Nephron (organoid): ENCODE data around the gene OSBPL1A.

Experiments used
- H3K27ac Mint-ChIP-seq, 3 experiments: 2 replicates each; pipeline ENCODE4 v1.8.0; 2020; ENCODE audit warnings: mixed read lengths in 3 of 3, mild to moderate bottlenecking in 2 of 3, moderate library complexity in 1 of 3
- H3K27me3 Mint-ChIP-seq: 2 replicates; pipeline ENCODE4 v1.8.0; 2021; ENCODE audit warnings: low read depth, mild to moderate bottlenecking, moderate library complexity, mixed read lengths
- H3K36me3 Mint-ChIP-seq: 2 replicates; pipeline ENCODE4 v1.8.0; 2020; ENCODE audit warnings: low read depth, mixed read lengths
- H3K4me1 Mint-ChIP-seq: 2 replicates; pipeline ENCODE4 v1.8.0; 2020; ENCODE audit warnings: mixed read lengths
- H3K4me3 Mint-ChIP-seq, 3 experiments: 2 replicates each; pipeline ENCODE4 v1.8.0; 2020; ENCODE audit warnings: mild to moderate bottlenecking in 3 of 3, mixed read lengths in 3 of 3, moderate library complexity in 2 of 3
- H3K9me3 Mint-ChIP-seq: 2 replicates; pipeline ENCODE4 v1.8.0; 2020; ENCODE audit warnings: mixed read lengths
- CTCF ChIP-seq, 3 experiments: fragments of 200-600 bp; sonication (generic); IDR thresholded peaks; one replicate each; pipeline ENCODE4 v1.5.0; 2021; ENCODE audit warnings: antibody characterized with exemption in 3 of 3; ENCODE audit not compliant: unreplicated experiment in 3 of 3

The OSBPL1A gene

GRCh38 chr18:24429188-24429587, 31.6 kb upstream of the OSBPL1A start:
- Mint-ChIP-seq H3K4me3 (peak overlapping the region; percentile 1 to 49 (median 19)), H3K4me1 (peaks cover 34% of the 10 kb centered on the region), H3K9me3 (peaks cover 3% of the 10 kb centered on the region), H3K27ac (no peak overlapping the region), H3K27me3 (peaks cover 16% of the 10 kb centered on the region), H3K36me3 (peaks cover 26% of the 10 kb centered on the region)
- no peak for TF ChIP-seq CTCF (IDR thresholded peaks at IDR 0.05; ENCODE audit: unreplicated experiment in 3 of 3)

GRCh38 chr18:24428709-24429108, 31.1 kb upstream of the OSBPL1A start:
- Mint-ChIP-seq H3K4me3 (peak overlapping the region; percentile 70 to 97 (median 84)), H3K27ac (peak overlapping the region; percentile 63 to 98 (median 72)), H3K9me3 (peaks cover 3% of the 10 kb centered on the region), H3K36me3 (peaks cover 22% of the 10 kb centered on the region), H3K4me1 (peaks cover 34% of the 10 kb centered on the region), H3K27me3 (peaks cover 19% of the 10 kb centered on the region)
- TF ChIP-seq CTCF (IDR thresholded peaks at IDR 0.05; ENCODE audit: unreplicated experiment in 3 of 3): peak in 1 of 3 experiments; percentile 7

- H3K27me3 Mint-ChIP-seq: peaks cover 26% of the 10 kb centered on the region
- H3K36me3 Mint-ChIP-seq: peaks cover 16% of the 10 kb centered on the region
- H3K9me3 Mint-ChIP-seq: peaks cover 3% of the 10 kb centered on the region
- TF ChIP-seq CTCF (IDR thresholded peaks at IDR 0.05; ENCODE audit: unreplicated experiment in 3 of 3): no peak
- H3K27ac Mint-ChIP-seq: peak overlapping the region; percentile 98 to 100 (median 99)
- H3K4me3 Mint-ChIP-seq: peak overlapping the region; percentile 95 to 97 (median 95)
- peaks cover 34% of the 10 kb centered on the region for H3K4me1 Mint-ChIP-seq
Measured at GRCh38 chr18:24427484-24427883, 29.9 kb upstream of the OSBPL1A start.

- Mint-ChIP-seq H3K9me3 (peaks cover 3% of the 10 kb centered on the region), H3K4me3 (peak within 1 kb of the TSS; percentile 95 to 97 (median 95)), H3K36me3 (peaks cover 13% of the 10 kb centered on the region), H3K27me3 (peaks cover 33% of the 10 kb centered on the region), H3K4me1 (peaks cover 34% of the 10 kb centered on the region), H3K27ac (peak within 1 kb of the TSS; percentile 98 to 100 (median 99))
- TF ChIP-seq CTCF (IDR thresholded peaks at IDR 0.05; ENCODE audit: unreplicated experiment in 3 of 3): no peak
Measured at GRCh38 chr18:24426398-24427294, 29.0 kb upstream of the OSBPL1A start, which contains the start of gene IMPACT. IMPACT (plus strand) TSS chr18:24426670; CDS start chr18:24426757, 87 bp downstream.

- H3K4me3 Mint-ChIP-seq: peak overlapping the region; percentile 86 to 95 (median 92)
- H3K9me3 Mint-ChIP-seq: peaks cover 3% of the 10 kb centered on the region
- peaks cover 33% of the 10 kb centered on the region for H3K27me3 Mint-ChIP-seq
- no peak for TF ChIP-seq CTCF (IDR thresholded peaks at IDR 0.05; ENCODE audit: unreplicated experiment in 3 of 3)
- peaks cover 10% of the 10 kb centered on the region for H3K36me3 Mint-ChIP-seq
- H3K27ac Mint-ChIP-seq: peak overlapping the region; percentile 94 to 98 (median 95)
- peaks cover 34% of the 10 kb centered on the region for H3K4me1 Mint-ChIP-seq
Measured at GRCh38 chr18:24426073-24426397, 28.4 kb upstream of the OSBPL1A start.
